ENCODE results near the gene ITPKB. TPM values are rescaled to one million over a fixed set of nuclear protein-coding genes. Genes with fewer than 3 reads are reported as not detected.

Gene ITPKB
- total RNA-seq, 2 donors from 2014 or later, result 26.9 to 28.4 TPM

GRCh38 chr1:226676381-226676780 lies 62.7 kb downstream of the ITPKB start:
- ATAC-seq (ENCODE audit: insufficient number of reproducible peaks, low FRiP score, low read depth), result no peak
- H3K4me3 ChIP-seq, result no peak overlapping the region

GRCh38 chr1:226675715-226676357 lies 63.2 kb downstream of the ITPKB start:
- Histone ChIP-seq H3K4me1 (ENCODE audit: control insufficient read depth in 1 of 2, low read depth in 2 of 2) (peaks cover 34 to 56% of the 10 kb centered on the region in 2 donors), H3K4me3 (no peak overlapping the region), H3K27me3 (replicated peaks; ENCODE audit: insufficient read depth) (no peaks in the 10 kb centered on the region), H3K27ac (peak overlapping the region; percentile 79 to 95), H3K9me3 (no peaks in the 10 kb centered on the region), H3K36me3 (no peaks in the 10 kb centered on the region)
- DNase-seq (ENCODE audit: low spot score), result no peak
- TF ChIP-seq CTCF (IDR thresholded peaks at IDR 0.05), result no peak
- ATAC-seq (ENCODE audit: insufficient number of reproducible peaks, low FRiP score, low read depth), result no peak

More at GRCh38 chr1:226676381-226676780, 62.7 kb downstream of the ITPKB start:
- Histone ChIP-seq H3K9me3 (no peaks in the 10 kb centered on the region), H3K36me3 (no peaks in the 10 kb centered on the region), H3K27me3 (replicated peaks; ENCODE audit: insufficient read depth) (no peaks in the 10 kb centered on the region), H3K4me1 (ENCODE audit: control insufficient read depth in 1 of 2, low read depth in 2 of 2) (peaks cover 34 to 62% of the 10 kb centered on the region in 2 donors), H3K27ac (peak overlapping the region; percentile 79 to 95)
- no peak for TF ChIP-seq CTCF (IDR thresholded peaks at IDR 0.05)
- DNase-seq (ENCODE audit: low spot score), result no peak

- H3K36me3 ChIP-seq, result no peaks in the 10 kb centered on the region
- DNase-seq (ENCODE audit: low spot score), result no peak
- H3K27me3 ChIP-seq (replicated peaks; ENCODE audit: insufficient read depth), result no peaks in the 10 kb centered on the region
- H3K4me1 ChIP-seq (ENCODE audit: control insufficient read depth in 1 of 2, low read depth in 2 of 2), result peaks cover 30 to 50% of the 10 kb centered on the region in 2 donors
- peak overlapping the region; percentile 79 to 95 for H3K27ac ChIP-seq
- TF ChIP-seq CTCF (IDR thresholded peaks at IDR 0.05), result no peak
- H3K9me3 ChIP-seq, result no peaks in the 10 kb centered on the region
- ATAC-seq (ENCODE audit: insufficient number of reproducible peaks, low FRiP score, low read depth), result no peak
- no peak overlapping the region for H3K4me3 ChIP-seq
These were observed 64.0 kb downstream of the ITPKB start for GRCh38 chr1:226674892-226675714.

- H3K36me3 ChIP-seq, result no peaks in the 10 kb centered on the region
- no peak overlapping the region for H3K27ac ChIP-seq
- peaks cover 21 to 44% of the 10 kb centered on the region in 2 donors for H3K4me1 ChIP-seq (ENCODE audit: control insufficient read depth in 1 of 2, low read depth in 2 of 2)
- DNase-seq (ENCODE audit: low spot score) (no peak), ATAC-seq (ENCODE audit: insufficient number of reproducible peaks, low FRiP score, low read depth) (no peak)
- no peaks in the 10 kb centered on the region for H3K9me3 ChIP-seq
- TF ChIP-seq CTCF (IDR thresholded peaks at IDR 0.05), result no peak
- no peak overlapping the region for H3K4me3 ChIP-seq
- H3K27me3 ChIP-seq (replicated peaks; ENCODE audit: insufficient read depth), result no peaks in the 10 kb centered on the region
These were observed 66.7 kb downstream of the ITPKB start for GRCh38 chr1:226672339-226672762.

GRCh38 chr1:226671277-226671676 lies 67.8 kb downstream of the ITPKB start:
- peaks cover 15 to 44% of the 10 kb centered on the region in 2 donors for H3K4me1 ChIP-seq (ENCODE audit: control insufficient read depth in 1 of 2, low read depth in 2 of 2)

More at GRCh38 chr1:226671277-226671676, 67.8 kb downstream of the ITPKB start:
- no peak for TF ChIP-seq CTCF (IDR thresholded peaks at IDR 0.05)
- DNase-seq (ENCODE audit: low spot score) (no peak), ATAC-seq (ENCODE audit: insufficient number of reproducible peaks, low FRiP score, low read depth) (no peak)
- Histone ChIP-seq H3K4me3 (no peak overlapping the region), H3K27me3 (replicated peaks; ENCODE audit: insufficient read depth) (no peaks in the 10 kb centered on the region), H3K36me3 (no peaks in the 10 kb centered on the region), H3K9me3 (no peaks in the 10 kb centered on the region), H3K27ac (no peak overlapping the region)

All from thoracic aorta (tissue), 2 donors.